Kidney epithelial cell (primary cell): ENCODE measurements around the gene LGALS8. TPM values are rescaled to one million over a fixed set of nuclear protein-coding genes. Genes with fewer than 3 reads are reported as not detected.

Experiments
- DNase-seq: peaks from one replicate; pipeline ENCODE4 v3.0.0-alpha.2; 2010; ENCODE audit warnings: low read depth
- H3K27me3 ChIP-seq: 2 replicates; pipeline ENCODE4 v1.6.0; 2011; ENCODE audit warnings: low read length; ENCODE audit not compliant: control insufficient read depth, insufficient read depth
- H3K36me3 ChIP-seq: 2 replicates; pipeline ENCODE4 v1.5.1; 2011; ENCODE audit warnings: low read length; ENCODE audit not compliant: control insufficient read depth, insufficient read depth
- H3K4me3 ChIP-seq: 2 replicates; pipeline ENCODE4 v1.5.1; 2011; ENCODE audit warnings: low read depth, mild to moderate bottlenecking, control low read depth, low read length
- total RNA-seq: library from RNA; depleted of rRNA; stranded (reverse); fragments of >200 nt; gene quantifications from 2 replicates; pipeline ENCODE4 v1.2.3, GENCODE V29; 2015
- TF ChIP-seq, protein P1 (sequence below): IDR thresholded peaks from 2 replicates; pipeline ENCODE4 v1.5.1; 2011; ENCODE audit warnings: mild to moderate bottlenecking, moderate library complexity, low read length, control low read depth, inconsistent platforms; ENCODE audit not compliant: insufficient read depth, poor library complexity, severe bottlenecking

Gene LGALS8
- total RNA-seq, 1 donor from 2014 or later = 53.6 TPM

DNA sequence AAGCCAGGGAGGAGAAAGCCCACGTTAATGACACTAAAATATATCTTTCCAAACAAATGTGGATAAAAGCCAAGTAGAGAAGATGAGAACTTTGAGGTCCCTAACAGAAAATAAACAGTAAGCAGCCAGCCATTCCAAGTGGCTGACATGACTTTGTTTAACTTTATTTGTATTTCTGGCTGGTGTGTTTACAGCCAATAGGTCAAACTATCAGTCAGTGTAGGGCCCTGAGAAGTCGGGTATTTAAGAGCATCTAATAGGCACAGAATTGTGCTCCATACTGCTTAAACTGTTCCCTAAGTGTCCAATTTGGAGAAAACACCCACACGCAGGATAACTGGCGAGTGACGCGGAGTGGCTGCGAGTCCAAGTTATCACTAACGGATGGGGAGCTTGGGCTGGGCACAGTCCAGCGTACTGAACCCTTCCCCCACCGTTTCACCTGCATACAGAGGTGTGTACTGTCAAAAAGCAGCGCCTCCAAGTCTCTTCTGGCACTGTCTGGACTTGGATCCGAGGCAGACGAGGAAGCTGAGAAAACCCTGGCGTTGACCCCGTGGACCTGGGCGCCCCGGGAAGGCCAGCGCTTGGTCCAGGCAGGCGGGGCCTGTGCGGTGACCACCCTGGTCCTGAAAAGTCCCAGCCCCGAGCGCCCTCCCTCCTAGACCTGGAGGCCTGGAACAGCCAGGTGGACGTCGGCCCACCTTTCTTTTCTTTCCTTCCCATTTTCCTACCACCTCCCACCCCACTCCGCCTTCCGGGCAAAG is 662 bp upstream of the LGALS8 start:
- Histone ChIP-seq H3K27me3 (no peaks in the 10 kb centered on the region), H3K4me3 (peak overlapping the region; percentile 79), H3K36me3 (no peaks in the 10 kb centered on the region)
- no peak for DNase-seq
- TF ChIP-seq, protein P1, sequence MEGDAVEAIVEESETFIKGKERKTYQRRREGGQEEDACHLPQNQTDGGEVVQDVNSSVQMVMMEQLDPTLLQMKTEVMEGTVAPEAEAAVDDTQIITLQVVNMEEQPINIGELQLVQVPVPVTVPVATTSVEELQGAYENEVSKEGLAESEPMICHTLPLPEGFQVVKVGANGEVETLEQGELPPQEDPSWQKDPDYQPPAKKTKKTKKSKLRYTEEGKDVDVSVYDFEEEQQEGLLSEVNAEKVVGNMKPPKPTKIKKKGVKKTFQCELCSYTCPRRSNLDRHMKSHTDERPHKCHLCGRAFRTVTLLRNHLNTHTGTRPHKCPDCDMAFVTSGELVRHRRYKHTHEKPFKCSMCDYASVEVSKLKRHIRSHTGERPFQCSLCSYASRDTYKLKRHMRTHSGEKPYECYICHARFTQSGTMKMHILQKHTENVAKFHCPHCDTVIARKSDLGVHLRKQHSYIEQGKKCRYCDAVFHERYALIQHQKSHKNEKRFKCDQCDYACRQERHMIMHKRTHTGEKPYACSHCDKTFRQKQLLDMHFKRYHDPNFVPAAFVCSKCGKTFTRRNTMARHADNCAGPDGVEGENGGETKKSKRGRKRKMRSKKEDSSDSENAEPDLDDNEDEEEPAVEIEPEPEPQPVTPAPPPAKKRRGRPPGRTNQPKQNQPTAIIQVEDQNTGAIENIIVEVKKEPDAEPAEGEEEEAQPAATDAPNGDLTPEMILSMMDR = no peak

DNA sequence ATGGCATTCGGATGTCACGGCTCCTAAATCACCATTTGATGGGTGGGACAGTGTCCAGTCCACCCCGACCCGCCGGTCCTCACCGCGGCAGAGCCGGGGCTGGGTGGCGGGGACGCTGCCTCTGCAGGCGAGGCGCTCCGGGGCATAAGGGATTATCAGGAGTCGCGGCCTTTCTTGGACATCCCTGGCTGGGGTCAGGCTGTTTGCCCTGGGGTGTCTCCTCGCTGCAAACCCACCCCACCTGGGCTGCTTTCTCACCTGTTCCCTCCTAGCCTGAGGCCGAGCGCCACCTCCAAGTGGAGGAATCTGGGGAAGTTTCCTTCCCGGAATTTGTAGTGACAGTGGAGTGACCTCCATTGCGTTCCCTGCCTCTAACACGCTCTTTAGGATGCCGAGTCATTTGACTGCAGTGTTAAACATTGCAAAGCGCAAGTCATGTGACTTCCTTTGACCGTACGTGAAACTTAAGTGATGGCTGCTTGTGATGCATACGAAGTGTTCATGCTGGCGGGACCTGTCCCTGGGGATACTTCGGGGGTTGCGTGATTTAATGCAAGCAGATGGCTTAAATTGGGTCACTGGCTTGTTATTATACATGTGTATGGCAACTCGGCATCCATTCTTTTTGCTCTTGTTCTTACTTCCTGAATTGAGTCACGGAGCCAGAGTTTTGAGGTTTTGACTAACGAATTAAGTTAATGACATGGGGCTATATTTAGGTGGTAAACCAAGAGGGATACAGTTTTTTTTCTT is 536 bp downstream of the LGALS8 start:
- TF ChIP-seq, protein P1 = no peak
- no peak for DNase-seq
- Histone ChIP-seq H3K4me3 (peak overlapping the region; percentile 79), H3K36me3 (no peaks in the 10 kb centered on the region), H3K27me3 (no peaks in the 10 kb centered on the region)

DNA sequence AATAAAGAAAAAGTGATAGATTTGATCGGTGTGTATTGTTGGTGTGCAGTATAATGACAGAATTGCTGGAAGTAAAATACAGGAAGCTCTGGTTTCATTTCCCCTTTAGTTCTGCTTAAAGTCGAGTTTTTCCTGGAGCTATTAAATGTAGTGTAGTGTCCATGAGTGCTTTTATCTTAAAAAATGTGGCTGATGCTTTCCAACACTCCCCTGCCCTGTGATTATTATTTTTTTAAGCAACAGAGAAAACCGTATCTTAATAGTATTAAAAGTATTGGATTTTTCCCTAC is 1.1 kb downstream of the LGALS8 start:
- H3K4me3 ChIP-seq = peak overlapping the region; percentile 79
- DNase-seq = no peak

DNA sequence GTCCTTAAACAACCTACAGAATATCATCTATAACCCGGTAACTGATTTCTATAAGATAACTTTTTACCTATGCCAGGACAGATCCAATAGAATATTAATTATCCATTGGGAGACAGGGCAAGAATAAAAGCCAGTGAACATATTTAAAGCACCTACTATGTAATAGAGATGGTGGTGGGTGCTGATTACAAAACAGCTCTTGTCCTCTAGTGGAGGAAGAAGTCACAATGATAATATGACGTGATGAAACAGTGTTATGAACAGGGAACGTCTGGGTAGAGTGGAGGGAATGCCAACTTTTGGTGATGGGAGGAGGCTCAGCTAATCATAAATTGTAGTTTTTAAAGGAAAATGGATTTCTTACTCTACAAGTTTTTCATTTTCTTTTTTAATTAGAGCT is 2.3 kb downstream of the LGALS8 start:
- no peaks in the 10 kb centered on the region for H3K36me3 ChIP-seq
- H3K27me3 ChIP-seq = no peaks in the 10 kb centered on the region
- no peak overlapping the region for H3K4me3 ChIP-seq
- no peak for DNase-seq
- TF ChIP-seq, protein P1 = no peak

More for the DNA sequence above, 1.1 kb downstream of the LGALS8 start:
- Histone ChIP-seq H3K36me3 (no peaks in the 10 kb centered on the region), H3K27me3 (no peaks in the 10 kb centered on the region)
- TF ChIP-seq, protein P1 = no peak

DNA sequence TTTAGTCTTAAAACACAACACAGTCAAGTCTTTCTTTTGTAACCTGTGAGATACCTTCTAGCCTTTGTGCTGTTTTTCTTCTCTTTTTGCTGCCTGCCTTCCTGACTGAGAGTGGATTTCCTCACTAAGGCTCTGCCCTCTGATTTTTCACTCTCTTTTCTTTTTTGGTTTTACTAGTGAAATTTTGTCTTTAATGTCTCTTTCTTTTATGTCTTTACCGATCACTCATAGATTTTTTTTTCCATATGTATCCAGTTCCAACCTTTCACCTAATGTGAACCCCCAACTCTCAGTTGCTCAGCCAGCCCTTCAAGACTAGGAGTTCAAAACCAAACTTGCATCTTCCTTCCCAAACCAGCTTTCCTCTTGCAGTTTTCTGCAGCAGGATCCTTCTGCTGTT is 6.5 kb downstream of the LGALS8 start:
- TF ChIP-seq, protein P1 = no peak
- no peak overlapping the region for H3K4me3 ChIP-seq
- H3K36me3 ChIP-seq = no peaks in the 10 kb centered on the region
- DNase-seq = no peak
- no peaks in the 10 kb centered on the region for H3K27me3 ChIP-seq
